A549 (cell line): ENCODE results near the gene NOL7.

Experiments used
- CEBPB ChIP-seq, 2 experiments: fragments of >200 bp in 1 of 2; sonication (Bioruptor Twin) in 1 of 2; formaldehyde crosslinking in 1 of 2; IDR thresholded peaks; 2 replicates each; pipeline ENCODE4 v1.6.1; 2012 to 2016
- CHD2 ChIP-seq: fragments of 150-350 bp; IDR thresholded peaks from 2 replicates; pipeline ENCODE4 v1.6.1; 2014; ENCODE audit warnings: low read length; ENCODE audit not compliant: partially characterized antibody
- CHD4 ChIP-seq: fragments of 200-600 bp; sonication (generic); IDR thresholded peaks from 2 replicates; pipeline ENCODE4 v1.6.1; 2016; ENCODE audit warnings: antibody characterized with exemption, mild to moderate bottlenecking, borderline replicate concordance
- ESRRA ChIP-seq: fragments of 150-350 bp; IDR thresholded peaks from 2 replicates; pipeline ENCODE4 v1.6.1; 2014; ENCODE audit warnings: mild to moderate bottlenecking, low read length, borderline replicate concordance
- JUNB ChIP-seq: fragments of >200 bp; sonication (Bioruptor Twin); formaldehyde crosslinking; IDR thresholded peaks from 2 replicates; pipeline ENCODE4 v1.6.1; 2016
- MYC ChIP-seq: IDR thresholded peaks from 2 replicates; pipeline ENCODE4 v1.6.1; 2012; ENCODE audit warnings: mild to moderate bottlenecking, inconsistent platforms, low read length, improper control_type of control experiment, borderline replicate concordance
- PHF8 ChIP-seq: fragments of 200-600 bp; sonication (generic); IDR thresholded peaks from 2 replicates; pipeline ENCODE4 v1.6.1; 2016; ENCODE audit warnings: low read depth, mild to moderate bottlenecking, antibody characterized with exemption, moderate library complexity, borderline replicate concordance
- POLR2A ChIP-seq: IDR thresholded peaks from 2 replicates; pipeline ENCODE4 v1.6.1; 2012; ENCODE audit warnings: mild to moderate bottlenecking, low read length
- RAD21 ChIP-seq, 2 experiments: fragments of >200 bp in 1 of 2; sonication (Bioruptor Twin) in 1 of 2; formaldehyde crosslinking in 1 of 2; IDR thresholded peaks in 1 of 2; conservative IDR thresholded peaks in 1 of 2; 2 replicates in 1 of 2; 3 replicates in 1 of 2; pipeline ENCODE4 v1.6.1; 2012 to 2018; ENCODE audit warnings: inconsistent platforms in 1 of 2
- RFX5 ChIP-seq: fragments of 450-650 bp; IDR thresholded peaks from 2 replicates; pipeline ENCODE4 v1.7.1; 2014; ENCODE audit warnings: antibody characterized with exemption, mild to moderate bottlenecking, moderate library complexity
- SMC3 ChIP-seq: fragments of >200 bp; sonication (Bioruptor Twin); formaldehyde crosslinking; IDR thresholded peaks from 3 replicates; pipeline ENCODE4 v1.6.1; 2018; ENCODE audit warnings: inconsistent platforms
- TF ChIP-seq, protein P1 (sequence below): fragments of >200 bp; sonication (Bioruptor Twin); formaldehyde crosslinking; IDR thresholded peaks from 3 replicates; pipeline ENCODE4 v1.5.1; 2016
- TF ChIP-seq, protein P2 (sequence below): fragments of 200-600 bp; sonication (generic); IDR thresholded peaks from 2 replicates; pipeline ENCODE4 v1.6.1; 2016; ENCODE audit warnings: antibody characterized with exemption, mild to moderate bottlenecking, moderate library complexity

DNA sequence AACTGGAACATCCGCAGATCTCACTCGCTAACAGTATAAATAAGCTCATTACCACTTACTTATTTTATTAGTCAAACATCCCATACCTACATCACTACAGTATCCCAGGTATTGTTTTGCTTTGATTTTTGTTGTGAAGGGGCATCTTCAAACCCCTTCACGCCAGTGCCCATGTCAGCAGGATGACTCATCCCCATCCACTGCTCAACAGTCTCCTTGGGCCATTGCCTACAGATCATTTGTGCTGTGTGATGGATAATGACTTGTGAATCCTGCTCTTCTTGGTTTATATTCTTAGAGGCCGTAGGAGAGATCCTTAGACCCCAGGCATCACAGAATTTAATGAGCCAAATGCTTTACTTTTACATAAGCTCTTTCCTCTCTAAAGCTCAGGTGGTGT lies 49.2 kb upstream of the NOL7 start:
- TF ChIP-seq, protein P1, sequence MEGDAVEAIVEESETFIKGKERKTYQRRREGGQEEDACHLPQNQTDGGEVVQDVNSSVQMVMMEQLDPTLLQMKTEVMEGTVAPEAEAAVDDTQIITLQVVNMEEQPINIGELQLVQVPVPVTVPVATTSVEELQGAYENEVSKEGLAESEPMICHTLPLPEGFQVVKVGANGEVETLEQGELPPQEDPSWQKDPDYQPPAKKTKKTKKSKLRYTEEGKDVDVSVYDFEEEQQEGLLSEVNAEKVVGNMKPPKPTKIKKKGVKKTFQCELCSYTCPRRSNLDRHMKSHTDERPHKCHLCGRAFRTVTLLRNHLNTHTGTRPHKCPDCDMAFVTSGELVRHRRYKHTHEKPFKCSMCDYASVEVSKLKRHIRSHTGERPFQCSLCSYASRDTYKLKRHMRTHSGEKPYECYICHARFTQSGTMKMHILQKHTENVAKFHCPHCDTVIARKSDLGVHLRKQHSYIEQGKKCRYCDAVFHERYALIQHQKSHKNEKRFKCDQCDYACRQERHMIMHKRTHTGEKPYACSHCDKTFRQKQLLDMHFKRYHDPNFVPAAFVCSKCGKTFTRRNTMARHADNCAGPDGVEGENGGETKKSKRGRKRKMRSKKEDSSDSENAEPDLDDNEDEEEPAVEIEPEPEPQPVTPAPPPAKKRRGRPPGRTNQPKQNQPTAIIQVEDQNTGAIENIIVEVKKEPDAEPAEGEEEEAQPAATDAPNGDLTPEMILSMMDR: no peak
- TF ChIP-seq ESRRA (no peak), PHF8 (no peak), JUNB (no peak), CEBPB (IDR thresholded peaks at IDR 0.05) (no peak), RFX5 (no peak), SMC3 (no peak), CHD4 (no peak), RAD21 (conservative IDR thresholded peaks at IDR 0.05 in 1 of 2, IDR thresholded peaks at IDR 0.05 in 1 of 2) (no peak), CHD2 (no peak), POLR2A (no peak), MYC (no peak)
- TF ChIP-seq, protein P2, sequence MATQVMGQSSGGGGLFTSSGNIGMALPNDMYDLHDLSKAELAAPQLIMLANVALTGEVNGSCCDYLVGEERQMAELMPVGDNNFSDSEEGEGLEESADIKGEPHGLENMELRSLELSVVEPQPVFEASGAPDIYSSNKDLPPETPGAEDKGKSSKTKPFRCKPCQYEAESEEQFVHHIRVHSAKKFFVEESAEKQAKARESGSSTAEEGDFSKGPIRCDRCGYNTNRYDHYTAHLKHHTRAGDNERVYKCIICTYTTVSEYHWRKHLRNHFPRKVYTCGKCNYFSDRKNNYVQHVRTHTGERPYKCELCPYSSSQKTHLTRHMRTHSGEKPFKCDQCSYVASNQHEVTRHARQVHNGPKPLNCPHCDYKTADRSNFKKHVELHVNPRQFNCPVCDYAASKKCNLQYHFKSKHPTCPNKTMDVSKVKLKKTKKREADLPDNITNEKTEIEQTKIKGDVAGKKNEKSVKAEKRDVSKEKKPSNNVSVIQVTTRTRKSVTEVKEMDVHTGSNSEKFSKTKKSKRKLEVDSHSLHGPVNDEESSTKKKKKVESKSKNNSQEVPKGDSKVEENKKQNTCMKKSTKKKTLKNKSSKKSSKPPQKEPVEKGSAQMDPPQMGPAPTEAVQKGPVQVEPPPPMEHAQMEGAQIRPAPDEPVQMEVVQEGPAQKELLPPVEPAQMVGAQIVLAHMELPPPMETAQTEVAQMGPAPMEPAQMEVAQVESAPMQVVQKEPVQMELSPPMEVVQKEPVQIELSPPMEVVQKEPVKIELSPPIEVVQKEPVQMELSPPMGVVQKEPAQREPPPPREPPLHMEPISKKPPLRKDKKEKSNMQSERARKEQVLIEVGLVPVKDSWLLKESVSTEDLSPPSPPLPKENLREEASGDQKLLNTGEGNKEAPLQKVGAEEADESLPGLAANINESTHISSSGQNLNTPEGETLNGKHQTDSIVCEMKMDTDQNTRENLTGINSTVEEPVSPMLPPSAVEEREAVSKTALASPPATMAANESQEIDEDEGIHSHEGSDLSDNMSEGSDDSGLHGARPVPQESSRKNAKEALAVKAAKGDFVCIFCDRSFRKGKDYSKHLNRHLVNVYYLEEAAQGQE: no peak
